A549 treated with Mapracorat at 1 μM for 4 hours (cell line): ENCODE results near the gene KCNA3. TPM values are rescaled to one million over a fixed set of nuclear protein-coding genes. Genes with fewer than 3 reads are reported as not detected.

Experiments used
- total RNA-seq: library from RNA; stranded (reverse); fragments of 200-300 nt; extraction: Qiagen RNA extraction; gene quantifications from 5 replicates; pipeline ENCODE4 v1.2.3, GENCODE V29; 2022

The KCNA3 gene
- not detected in 5 replicates for total RNA-seq

GRCh38 chr1:110674337-110675059 is at the start of gene KCNA3:
Gene KCNA3, minus strand, starts transcription at chr1:110674940. Its CDS starts 131 bp downstream, at chr1:110674809.

Other genes starting within 250 kb of the KCNA3 start
- not detected in 5 replicates for gene PROK1, start 223.8 kb downstream of the KCNA3 start, total RNA-seq
- not detected in 5 replicates for gene KCNA10, start 155.8 kb downstream of the KCNA3 start, total RNA-seq
- 0.02 to 0.10 TPM in 2 of 5 replicates, not detected in the others for gene KCNA2, start 68.6 kb downstream of the KCNA3 start, total RNA-seq
- gene CD53, start 198.2 kb upstream of the KCNA3 start, total RNA-seq = not detected in 5 replicates